ENCODE measurements around the gene SRRM1. TPM values are rescaled to one million over a fixed set of nuclear protein-coding genes. Genes with fewer than 3 reads are reported as not detected.

SRRM1 gene
- total RNA-seq, 1 experiment from 2014 or later, result 160 TPM

- H3K4me3 ChIP-seq (ENCODE audit: low read depth in 2 of 2, low read length in 2 of 2), result no peak overlapping the region
- no peak for ATAC-seq
- POLR2A ChIA-PET, result no interaction called here
- no TSS peak for BruUV-seq (replicated peaks)
- no peak for TF ChIP-seq SIN3A (IDR thresholded peaks at IDR 0.05; ENCODE audit: borderline replicate concordance, insufficient read depth, low read depth, low read length)
- no peak for TF ChIP-seq CTCF (IDR thresholded peaks at IDR 0.05)
- TF ChIP-seq POLR2AphosphoS5 (IDR thresholded peaks at IDR 0.05; ENCODE audit: low read depth, low read length), result no peak
- no peak for TF ChIP-seq REST (IDR thresholded peaks at IDR 0.05; ENCODE audit: insufficient read depth in 1 of 2, low read depth in 2 of 2, low read length in 1 of 2)
- no peak for TF ChIP-seq TCF7L2 (IDR thresholded peaks at IDR 0.05; ENCODE audit: low read depth, low read length)
- no peak for DNase-seq (ENCODE audit: low read depth, low spot score)
- CTCF ChIA-PET, result no interaction called here
- no peaks in the 10 kb centered on the region; the same call in 1 of the 2 replicates for H3K4me1 ChIP-seq (ENCODE audit: control insufficient read depth, insufficient read depth, low read length)
- intact Hi-C loops (cut with micrococcal nuclease; ENCODE audit: unreplicated experiment), result no loop called here
- H3K36me3 ChIP-seq (ENCODE audit: control insufficient read depth, insufficient read depth, low read length), result no peaks in the 10 kb centered on the region
- no peaks in the 10 kb centered on the region for H3K9me3 ChIP-seq (ENCODE audit: control insufficient read depth, insufficient read depth, low read depth, low read length)
- no peak overlapping the region for H3K27ac ChIP-seq (ENCODE audit: low read length)
- in situ Hi-C loops (cut with HindIII; ENCODE audit: low pct_unique_long_range_greater_than_20kb, low sequenced_read_pairs), result no loop called here
- H3K27me3 ChIP-seq (ENCODE audit: control insufficient read depth, insufficient read depth, low read length), result no peaks in the 10 kb centered on the region
Measured at GRCh38 chr1:24711329-24711728, 68.2 kb downstream of the SRRM1 start.

- Histone ChIP-seq H3K4me3 (ENCODE audit: low read depth in 2 of 2, low read length in 2 of 2) (no peak overlapping the region), H3K9me3 (ENCODE audit: control insufficient read depth, insufficient read depth, low read depth, low read length) (no peaks in the 10 kb centered on the region), H3K4me1 (ENCODE audit: control insufficient read depth, insufficient read depth, low read length) (no peaks in the 10 kb centered on the region; the same call in 1 of the 2 replicates), H3K27me3 (ENCODE audit: control insufficient read depth, insufficient read depth, low read length) (no peaks in the 10 kb centered on the region), H3K36me3 (ENCODE audit: control insufficient read depth, insufficient read depth, low read length) (no peaks in the 10 kb centered on the region), H3K27ac (ENCODE audit: low read length) (no peak overlapping the region)
- CTCF ChIA-PET, result interaction anchor here (0.6 kb wide), 1 partner anchor 32 kb away, joined by 4 read pairs; the partner anchor contains the start of gene CLIC4
- DNase-seq (ENCODE audit: low read depth, low spot score) (no peak), ATAC-seq (no peak)
- no TSS peak for BruUV-seq (replicated peaks)
- no peak for TF ChIP-seq REST (IDR thresholded peaks at IDR 0.05; ENCODE audit: insufficient read depth in 1 of 2, low read depth in 2 of 2, low read length in 1 of 2)
- no peak for TF ChIP-seq TCF7L2 (IDR thresholded peaks at IDR 0.05; ENCODE audit: low read depth, low read length)
- TF ChIP-seq CTCF (IDR thresholded peaks at IDR 0.05), result no peak
- TF ChIP-seq POLR2AphosphoS5 (IDR thresholded peaks at IDR 0.05; ENCODE audit: low read depth, low read length), result no peak
- no peak for TF ChIP-seq SIN3A (IDR thresholded peaks at IDR 0.05; ENCODE audit: borderline replicate concordance, insufficient read depth, low read depth, low read length)
- POLR2A ChIA-PET, result no interaction called here
- in situ Hi-C loops (cut with HindIII; ENCODE audit: low pct_unique_long_range_greater_than_20kb, low sequenced_read_pairs), result no loop called here
- intact Hi-C loops (cut with micrococcal nuclease; ENCODE audit: unreplicated experiment), result no loop called here
Measured at GRCh38 chr1:24713176-24713575, 70.1 kb downstream of the SRRM1 start.
